ENCODE data around the gene ACADVL. TPM values are rescaled to one million over a fixed set of nuclear protein-coding genes. Genes with fewer than 3 reads are reported as not detected.

The ACADVL gene
- total RNA-seq, 2 donors from 2014 or later: 651 to 710 TPM

- H3K27ac Mint-ChIP-seq: no peak overlapping the region
- no peak overlapping the region for H3K4me3 Mint-ChIP-seq
- no peak for DNase-seq (ENCODE audit: low spot score)
- peaks cover 3 to 12% of the 10 kb centered on the region in 2 donors for H3K4me1 Mint-ChIP-seq (ENCODE audit: low read depth in 2 of 2)
- no peak for ATAC-seq
- H3K27me3 Mint-ChIP-seq: no peaks in the 10 kb centered on the region
- H3K36me3 Mint-ChIP-seq: peaks cover 6% of the 10 kb centered on the region
- no peaks in the 10 kb centered on the region for H3K9me3 Mint-ChIP-seq
These were observed 7.3 kb downstream of the ACADVL start for GRCh38 chr17:7226721-7227710.

DNA sequence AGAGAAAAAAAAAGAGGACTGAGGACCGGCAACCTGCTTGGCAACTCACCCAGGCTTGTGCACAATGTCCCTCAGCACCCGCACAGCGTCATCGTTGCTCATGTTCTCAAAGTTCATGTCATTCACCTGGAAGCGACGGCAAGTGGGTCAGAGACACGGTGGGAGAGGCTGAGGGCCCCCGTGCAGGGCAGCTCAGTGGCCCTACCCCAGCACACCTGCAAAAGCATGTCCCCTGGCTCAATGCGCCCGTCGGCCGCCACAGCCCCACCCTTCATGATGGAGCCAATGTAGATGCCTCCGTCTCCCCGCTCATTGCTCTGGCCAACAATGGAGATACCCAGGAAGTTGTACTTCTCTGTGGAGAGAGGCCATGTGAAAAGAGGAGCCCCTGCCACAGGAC lies 9.2 kb downstream of the ACADVL start:
- H3K4me3 Mint-ChIP-seq: no peak overlapping the region

DNA sequence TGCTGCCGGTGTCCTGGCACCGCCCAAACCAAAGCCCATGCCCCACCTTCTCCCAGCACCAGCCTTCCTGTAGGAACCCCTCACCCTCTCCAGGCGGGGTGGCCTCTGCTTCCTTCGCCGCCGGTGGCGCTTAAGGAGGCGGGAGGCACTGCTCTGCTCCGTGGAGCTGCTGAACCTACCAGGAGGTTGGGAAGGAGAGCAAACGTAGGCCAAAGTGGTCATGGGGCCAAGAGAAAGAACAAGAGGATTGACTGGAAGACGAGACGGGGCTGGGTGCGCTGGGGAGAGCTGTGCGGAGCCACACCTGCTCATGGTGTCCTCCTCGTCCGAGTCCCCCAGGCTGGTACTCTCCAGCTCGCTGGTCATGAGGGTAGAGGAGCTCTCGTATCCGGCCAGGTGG lies 9.8 kb downstream of the ACADVL start:
- H3K27ac Mint-ChIP-seq: no peak overlapping the region
- ATAC-seq (no peak), DNase-seq (ENCODE audit: low spot score) (no peak)
- H3K27me3 Mint-ChIP-seq: no peaks in the 10 kb centered on the region
- H3K4me3 Mint-ChIP-seq: no peak overlapping the region
- peaks cover 10% of the 10 kb centered on the region for H3K36me3 Mint-ChIP-seq
- H3K9me3 Mint-ChIP-seq: no peaks in the 10 kb centered on the region
- H3K4me1 Mint-ChIP-seq (ENCODE audit: low read depth in 2 of 2): peaks cover 20 to 22% of the 10 kb centered on the region in 2 donors

More for the DNA sequence above, 9.2 kb downstream of the ACADVL start:
- no peaks in the 10 kb centered on the region for H3K9me3 Mint-ChIP-seq
- H3K36me3 Mint-ChIP-seq: peaks cover 10% of the 10 kb centered on the region
- ATAC-seq: no peak
- H3K4me1 Mint-ChIP-seq (ENCODE audit: low read depth in 2 of 2): peaks cover 18 to 20% of the 10 kb centered on the region in 2 donors
- H3K27ac Mint-ChIP-seq: no peak overlapping the region
- DNase-seq (ENCODE audit: low spot score): no peak
- no peaks in the 10 kb centered on the region for H3K27me3 Mint-ChIP-seq

GRCh38 chr17:7232114-7232513 lies 12.4 kb downstream of the ACADVL start:
- Mint-ChIP-seq H3K36me3 (peaks cover 16% of the 10 kb centered on the region), H3K4me1 (ENCODE audit: low read depth in 2 of 2) (peaks cover 40 to 44% of the 10 kb centered on the region in 2 donors), H3K27ac (no peak overlapping the region), H3K27me3 (no peaks in the 10 kb centered on the region), H3K9me3 (no peaks in the 10 kb centered on the region), H3K4me3 (peak overlapping the region; percentile 51)
- ATAC-seq (no peak), DNase-seq (ENCODE audit: low spot score) (no peak)

GRCh38 chr17:7233701-7234082 lies 14.0 kb downstream of the ACADVL start:
- DNase-seq (ENCODE audit: low spot score): no peak
- Mint-ChIP-seq H3K9me3 (no peaks in the 10 kb centered on the region), H3K36me3 (peaks cover 11% of the 10 kb centered on the region), H3K27me3 (no peaks in the 10 kb centered on the region), H3K27ac (peak overlapping the region; percentile 73 to 87), H3K4me1 (ENCODE audit: low read depth in 2 of 2) (peaks cover 43 to 47% of the 10 kb centered on the region in 2 donors), H3K4me3 (peak overlapping the region; percentile 91)
- ATAC-seq: no peak

DNA sequence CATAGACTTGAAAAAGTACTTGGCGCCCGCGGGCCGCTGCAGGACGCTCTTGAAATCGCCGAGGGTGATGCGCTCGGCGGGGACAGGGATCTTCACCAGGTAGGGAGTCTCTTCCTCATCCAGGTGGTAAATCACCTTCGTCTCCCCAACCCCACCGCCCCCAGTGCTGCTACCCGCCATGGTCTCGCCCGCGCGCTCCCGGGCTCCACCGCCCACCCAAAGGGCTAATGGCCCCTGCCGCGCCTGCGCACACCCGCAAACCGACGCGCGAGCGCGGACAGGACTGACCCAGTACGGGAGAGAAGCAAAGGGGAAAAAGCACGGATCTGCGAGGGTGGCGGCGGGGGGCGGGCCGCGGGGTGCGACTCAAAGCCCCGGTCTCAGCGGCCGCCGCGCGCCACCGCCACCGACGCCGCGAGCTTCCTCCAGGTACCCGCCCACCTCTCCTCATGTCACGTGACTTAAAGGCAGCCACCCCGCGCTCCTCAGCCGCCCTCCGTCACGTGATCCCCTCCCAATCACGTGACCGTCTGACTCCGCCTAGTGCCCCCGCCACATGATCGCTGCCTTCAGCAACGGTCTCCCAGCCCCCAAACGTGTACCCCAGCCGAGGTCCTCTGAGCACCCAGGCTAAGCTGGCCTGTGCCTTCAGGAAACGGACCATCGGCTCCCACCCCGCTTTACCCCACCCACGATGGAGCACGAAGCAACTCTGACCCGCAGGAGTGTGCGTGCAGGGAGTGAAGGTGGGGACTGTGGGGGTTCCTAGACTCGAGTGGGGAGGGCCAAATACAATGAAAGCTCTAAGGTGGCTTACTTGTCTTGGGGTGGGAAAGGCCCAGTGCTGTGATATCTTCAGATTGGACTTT lies 14.6 kb downstream of the ACADVL start, which contains the start of gene DVL2:
TSS of gene DVL2 (minus strand) at position 435 of the 869 bp plus-strand sequence. CDS start at position 180, 255 bp downstream.
- ATAC-seq (peak; percentile 72 to 80), DNase-seq (ENCODE audit: low spot score) (peak; percentile 95)
- Mint-ChIP-seq H3K4me1 (ENCODE audit: low read depth in 2 of 2) (peaks cover 43 to 47% of the 10 kb centered on the region in 2 donors), H3K36me3 (peaks cover 11% of the 10 kb centered on the region), H3K27ac (peak within 1 kb of the TSS; percentile 73 to 87), H3K27me3 (no peaks in the 10 kb centered on the region), H3K4me3 (peak within 1 kb of the TSS; percentile 91), H3K9me3 (no peaks in the 10 kb centered on the region)

GRCh38 chr17:7235693-7236665 lies 16.2 kb downstream of the ACADVL start:
- H3K4me3 Mint-ChIP-seq: peak overlapping the region; percentile 91
- H3K27me3 Mint-ChIP-seq: no peaks in the 10 kb centered on the region
- H3K4me1 Mint-ChIP-seq (ENCODE audit: low read depth in 2 of 2): peaks cover 49 to 60% of the 10 kb centered on the region in 2 donors
- DNase-seq (ENCODE audit: low spot score) (no peak), ATAC-seq (no peak)
- H3K36me3 Mint-ChIP-seq: peaks cover 19% of the 10 kb centered on the region
- H3K9me3 Mint-ChIP-seq: no peaks in the 10 kb centered on the region
- peak overlapping the region; percentile 87 for H3K27ac Mint-ChIP-seq

DNA sequence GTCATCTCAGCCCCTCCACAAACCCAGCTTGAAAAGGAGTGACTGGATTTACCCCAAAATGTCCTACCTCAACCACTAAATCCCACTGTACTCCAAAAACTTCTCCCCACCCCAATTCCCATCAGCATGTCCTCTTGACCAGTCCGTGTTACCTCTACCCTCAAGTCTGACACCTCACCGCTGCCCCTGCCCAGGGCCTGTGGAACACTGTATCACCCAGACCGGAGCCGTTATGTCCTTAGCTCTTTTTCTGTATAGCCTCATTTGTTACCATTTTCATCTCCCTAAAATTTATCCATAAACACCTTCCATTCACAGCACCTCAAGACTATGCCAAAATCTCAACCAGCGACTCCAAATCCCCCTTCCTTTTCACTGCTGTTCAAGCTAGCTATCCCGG lies 17.1 kb downstream of the ACADVL start:
- peak overlapping the region; percentile 88 for H3K4me3 Mint-ChIP-seq
- ATAC-seq (no peak), DNase-seq (ENCODE audit: low spot score) (no peak)
- no peaks in the 10 kb centered on the region for H3K27me3 Mint-ChIP-seq
- H3K9me3 Mint-ChIP-seq: no peaks in the 10 kb centered on the region
- H3K27ac Mint-ChIP-seq: peak overlapping the region; percentile 87 to 95
- H3K36me3 Mint-ChIP-seq: peaks cover 24% of the 10 kb centered on the region
- peaks cover 57 to 67% of the 10 kb centered on the region in 2 donors for H3K4me1 Mint-ChIP-seq (ENCODE audit: low read depth in 2 of 2)

DNA sequence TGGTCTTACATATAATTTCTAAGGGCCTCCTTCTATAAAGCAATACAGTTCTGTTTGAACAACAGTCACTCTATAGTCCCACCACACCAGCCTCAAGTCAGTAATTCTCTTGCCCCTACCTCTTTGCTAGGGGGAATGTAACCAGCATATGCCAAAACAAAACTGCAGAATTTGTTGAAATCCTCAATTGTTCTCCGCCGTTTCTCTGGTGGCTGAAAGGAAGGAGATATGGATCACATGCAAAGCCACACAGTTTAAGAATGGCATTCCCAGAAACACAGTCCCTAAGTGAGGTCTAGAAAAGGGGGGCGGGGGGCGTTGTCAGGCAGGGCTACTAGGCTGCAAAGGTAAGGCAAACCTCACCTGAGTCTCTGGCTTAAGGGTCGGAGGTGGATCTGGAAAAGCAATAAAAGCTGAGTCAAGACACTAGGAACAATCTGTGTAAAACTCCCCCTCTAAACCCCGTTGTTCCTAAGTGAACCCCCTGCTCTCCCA lies 17.6 kb downstream of the ACADVL start:
- H3K9me3 Mint-ChIP-seq: no peaks in the 10 kb centered on the region
- ATAC-seq (no peak), DNase-seq (ENCODE audit: low spot score) (no peak)
- H3K4me1 Mint-ChIP-seq (ENCODE audit: low read depth in 2 of 2): peaks cover 57 to 67% of the 10 kb centered on the region in 2 donors
- peak overlapping the region; percentile 87 to 95 for H3K27ac Mint-ChIP-seq
- no peaks in the 10 kb centered on the region for H3K27me3 Mint-ChIP-seq
- peak overlapping the region; percentile 88 for H3K4me3 Mint-ChIP-seq
- H3K36me3 Mint-ChIP-seq: peaks cover 19% of the 10 kb centered on the region

DNA sequence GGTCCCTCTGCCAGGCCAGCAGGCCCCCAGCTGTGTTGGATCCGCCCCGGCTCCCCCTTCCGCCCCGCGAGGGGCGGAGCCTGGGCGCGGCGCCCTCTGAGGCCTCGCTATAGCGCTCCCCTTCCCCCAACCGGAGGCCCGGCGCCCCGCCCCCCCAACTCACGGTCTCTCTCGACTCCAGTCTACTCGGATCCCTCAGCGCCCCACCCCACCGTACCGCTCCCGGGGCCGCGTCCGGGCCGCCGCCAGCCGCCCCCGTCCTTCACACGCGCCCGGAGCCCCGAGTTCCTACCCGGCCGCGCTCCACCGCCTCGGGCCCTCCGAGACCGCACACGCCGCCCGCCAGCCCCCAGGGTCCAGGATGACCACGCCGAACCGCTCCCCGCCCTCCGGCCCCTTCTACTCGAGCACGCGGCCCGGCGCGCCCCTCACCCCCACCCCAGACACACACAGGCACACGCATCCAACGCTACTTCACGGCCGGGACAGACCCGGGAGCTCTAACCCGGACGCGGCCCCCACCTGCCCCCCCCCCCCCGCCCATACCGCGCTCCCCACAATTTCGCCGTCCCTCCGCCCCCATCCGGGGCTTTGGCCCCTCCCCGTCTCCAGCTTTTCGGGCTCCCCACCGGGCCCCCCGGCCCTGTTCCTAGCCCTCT lies 18.2 kb downstream of the ACADVL start:
- ATAC-seq (peak; percentile 53 to 61), DNase-seq (ENCODE audit: low spot score) (peak; percentile 90)
- no peaks in the 10 kb centered on the region for H3K9me3 Mint-ChIP-seq
- H3K27me3 Mint-ChIP-seq: no peaks in the 10 kb centered on the region
- H3K36me3 Mint-ChIP-seq: peaks cover 18% of the 10 kb centered on the region
- H3K4me3 Mint-ChIP-seq: peak overlapping the region; percentile 88
- peak overlapping the region; percentile 87 to 95 for H3K27ac Mint-ChIP-seq
- peaks cover 60 to 70% of the 10 kb centered on the region in 2 donors for H3K4me1 Mint-ChIP-seq (ENCODE audit: low read depth in 2 of 2)

GRCh38 chr17:7238420-7239090 lies 18.8 kb downstream of the ACADVL start:
- Mint-ChIP-seq H3K9me3 (no peaks in the 10 kb centered on the region), H3K27ac (peak overlapping the region; percentile 87 to 95), H3K4me3 (peak overlapping the region; percentile 88), H3K36me3 (peaks cover 18% of the 10 kb centered on the region), H3K4me1 (ENCODE audit: low read depth in 2 of 2) (peaks cover 59 to 68% of the 10 kb centered on the region in 2 donors), H3K27me3 (no peaks in the 10 kb centered on the region)
- ATAC-seq (no peak), DNase-seq (ENCODE audit: low spot score) (no peak)
